H1 (cell line): ENCODE measurements around the gene ZFAND6. TPM values are rescaled to one million over a fixed set of nuclear protein-coding genes. Genes with fewer than 3 reads are reported as not detected.

Experiments used
- ASH2L ChIP-seq: fragments of 200-600, 300-600 bp; sonication (generic); IDR thresholded peaks from one replicate; pipeline ENCODE4 v1.7.1; 2017; ENCODE audit warnings: low read length
- BCL11A ChIP-seq, 2 experiments: IDR thresholded peaks; one replicate each; pipeline ENCODE4 v1.6.1; 2011; ENCODE audit warnings: low read depth in 2 of 2, low read length in 2 of 2, mild to moderate bottlenecking in 2 of 2
- NRF1 ChIP-seq: IDR thresholded peaks from 2 replicates; pipeline ENCODE4 v1.6.1; 2011; ENCODE audit warnings: mild to moderate bottlenecking, low read depth, low read length, improper control_type of control experiment
- POU5F1 ChIP-seq: IDR thresholded peaks from 2 replicates; pipeline ENCODE4 v1.6.1; 2011; ENCODE audit warnings: low read depth, mild to moderate bottlenecking, low read length, moderate library complexity
- SIN3A ChIP-seq, 2 experiments: IDR thresholded peaks in 1 of 2; conservative IDR thresholded peaks in 1 of 2; 2 replicates each; pipeline ENCODE4 v1.6.1; 2011 to 2012; ENCODE audit warnings: low read length in 2 of 2, improper control_type of control experiment in 1 of 2, low read depth in 1 of 2, mild to moderate bottlenecking in 1 of 2
- SP4 ChIP-seq: IDR thresholded peaks from 2 replicates; pipeline ENCODE4 v1.6.1; 2012; ENCODE audit warnings: low read length, inconsistent platforms
- TAF1 ChIP-seq: IDR thresholded peaks from 2 replicates; pipeline ENCODE4 v1.6.1; 2011; ENCODE audit warnings: mild to moderate bottlenecking, low read depth, low read length
- TAF7 ChIP-seq: optimal IDR thresholded peaks from 2 replicates; pipeline ENCODE3; 2011; ENCODE audit warnings: low read depth, mild to moderate bottlenecking, inconsistent platforms, low read length, moderate library complexity, borderline replicate concordance
- TEAD4 ChIP-seq: IDR thresholded peaks from 2 replicates; pipeline ENCODE4 v1.6.1; 2012; ENCODE audit warnings: low read depth, low read length, inconsistent platforms, mixed read lengths
- polyA plus RNA-seq, 7 experiments: library from polyadenylated mRNA; depleted of rRNA in 3 of 7; stranded (reverse) in 5 of 7; unstranded in 2 of 7; fragments of >200 nt in 5 of 7; fragments of 200-250 nt in 2 of 7; gene quantifications; 1 replicate in 5 of 7; 2 replicates in 1 of 7; 4 replicates in 1 of 7; pipeline versions ENCODE4 v1.2.1 to v1.2.3, GENCODE V29; 2011 to 2013; ENCODE audit warnings: missing spikeins in 2 of 7, mixed read lengths in 2 of 7
- total RNA-seq: library from RNA; stranded (reverse); fragmentation: NEBNext Ultra II Directional; extraction: Animal tissue kit (Norgen Biotek cat#: 25700); gene quantifications from 2 replicates; pipeline ENCODE4 v1.2.1, GENCODE V29; 2021
- TF ChIP-seq, protein P1 (sequence below): fragments of 300-600 bp; sonication (generic); IDR thresholded peaks from 2 replicates; pipeline ENCODE4 v1.7.1; 2012; ENCODE audit warnings: low read length, moderate library complexity, mild to moderate bottlenecking, inconsistent platforms; ENCODE audit not compliant: insufficient replicate concordance
- TF ChIP-seq, protein P2 (sequence below): IDR thresholded peaks from 2 replicates; pipeline ENCODE4 v1.6.1; 2011; ENCODE audit warnings: low read depth, mild to moderate bottlenecking, low read length; ENCODE audit not compliant: insufficient read depth

ZFAND6 gene
- total and polyA plus RNA-seq, 2 of the 8 experiments (the other 6 are each of a cell fraction or from before 2014, with no cell fraction given): 136 to 237 TPM

- TF ChIP-seq, protein P1, sequence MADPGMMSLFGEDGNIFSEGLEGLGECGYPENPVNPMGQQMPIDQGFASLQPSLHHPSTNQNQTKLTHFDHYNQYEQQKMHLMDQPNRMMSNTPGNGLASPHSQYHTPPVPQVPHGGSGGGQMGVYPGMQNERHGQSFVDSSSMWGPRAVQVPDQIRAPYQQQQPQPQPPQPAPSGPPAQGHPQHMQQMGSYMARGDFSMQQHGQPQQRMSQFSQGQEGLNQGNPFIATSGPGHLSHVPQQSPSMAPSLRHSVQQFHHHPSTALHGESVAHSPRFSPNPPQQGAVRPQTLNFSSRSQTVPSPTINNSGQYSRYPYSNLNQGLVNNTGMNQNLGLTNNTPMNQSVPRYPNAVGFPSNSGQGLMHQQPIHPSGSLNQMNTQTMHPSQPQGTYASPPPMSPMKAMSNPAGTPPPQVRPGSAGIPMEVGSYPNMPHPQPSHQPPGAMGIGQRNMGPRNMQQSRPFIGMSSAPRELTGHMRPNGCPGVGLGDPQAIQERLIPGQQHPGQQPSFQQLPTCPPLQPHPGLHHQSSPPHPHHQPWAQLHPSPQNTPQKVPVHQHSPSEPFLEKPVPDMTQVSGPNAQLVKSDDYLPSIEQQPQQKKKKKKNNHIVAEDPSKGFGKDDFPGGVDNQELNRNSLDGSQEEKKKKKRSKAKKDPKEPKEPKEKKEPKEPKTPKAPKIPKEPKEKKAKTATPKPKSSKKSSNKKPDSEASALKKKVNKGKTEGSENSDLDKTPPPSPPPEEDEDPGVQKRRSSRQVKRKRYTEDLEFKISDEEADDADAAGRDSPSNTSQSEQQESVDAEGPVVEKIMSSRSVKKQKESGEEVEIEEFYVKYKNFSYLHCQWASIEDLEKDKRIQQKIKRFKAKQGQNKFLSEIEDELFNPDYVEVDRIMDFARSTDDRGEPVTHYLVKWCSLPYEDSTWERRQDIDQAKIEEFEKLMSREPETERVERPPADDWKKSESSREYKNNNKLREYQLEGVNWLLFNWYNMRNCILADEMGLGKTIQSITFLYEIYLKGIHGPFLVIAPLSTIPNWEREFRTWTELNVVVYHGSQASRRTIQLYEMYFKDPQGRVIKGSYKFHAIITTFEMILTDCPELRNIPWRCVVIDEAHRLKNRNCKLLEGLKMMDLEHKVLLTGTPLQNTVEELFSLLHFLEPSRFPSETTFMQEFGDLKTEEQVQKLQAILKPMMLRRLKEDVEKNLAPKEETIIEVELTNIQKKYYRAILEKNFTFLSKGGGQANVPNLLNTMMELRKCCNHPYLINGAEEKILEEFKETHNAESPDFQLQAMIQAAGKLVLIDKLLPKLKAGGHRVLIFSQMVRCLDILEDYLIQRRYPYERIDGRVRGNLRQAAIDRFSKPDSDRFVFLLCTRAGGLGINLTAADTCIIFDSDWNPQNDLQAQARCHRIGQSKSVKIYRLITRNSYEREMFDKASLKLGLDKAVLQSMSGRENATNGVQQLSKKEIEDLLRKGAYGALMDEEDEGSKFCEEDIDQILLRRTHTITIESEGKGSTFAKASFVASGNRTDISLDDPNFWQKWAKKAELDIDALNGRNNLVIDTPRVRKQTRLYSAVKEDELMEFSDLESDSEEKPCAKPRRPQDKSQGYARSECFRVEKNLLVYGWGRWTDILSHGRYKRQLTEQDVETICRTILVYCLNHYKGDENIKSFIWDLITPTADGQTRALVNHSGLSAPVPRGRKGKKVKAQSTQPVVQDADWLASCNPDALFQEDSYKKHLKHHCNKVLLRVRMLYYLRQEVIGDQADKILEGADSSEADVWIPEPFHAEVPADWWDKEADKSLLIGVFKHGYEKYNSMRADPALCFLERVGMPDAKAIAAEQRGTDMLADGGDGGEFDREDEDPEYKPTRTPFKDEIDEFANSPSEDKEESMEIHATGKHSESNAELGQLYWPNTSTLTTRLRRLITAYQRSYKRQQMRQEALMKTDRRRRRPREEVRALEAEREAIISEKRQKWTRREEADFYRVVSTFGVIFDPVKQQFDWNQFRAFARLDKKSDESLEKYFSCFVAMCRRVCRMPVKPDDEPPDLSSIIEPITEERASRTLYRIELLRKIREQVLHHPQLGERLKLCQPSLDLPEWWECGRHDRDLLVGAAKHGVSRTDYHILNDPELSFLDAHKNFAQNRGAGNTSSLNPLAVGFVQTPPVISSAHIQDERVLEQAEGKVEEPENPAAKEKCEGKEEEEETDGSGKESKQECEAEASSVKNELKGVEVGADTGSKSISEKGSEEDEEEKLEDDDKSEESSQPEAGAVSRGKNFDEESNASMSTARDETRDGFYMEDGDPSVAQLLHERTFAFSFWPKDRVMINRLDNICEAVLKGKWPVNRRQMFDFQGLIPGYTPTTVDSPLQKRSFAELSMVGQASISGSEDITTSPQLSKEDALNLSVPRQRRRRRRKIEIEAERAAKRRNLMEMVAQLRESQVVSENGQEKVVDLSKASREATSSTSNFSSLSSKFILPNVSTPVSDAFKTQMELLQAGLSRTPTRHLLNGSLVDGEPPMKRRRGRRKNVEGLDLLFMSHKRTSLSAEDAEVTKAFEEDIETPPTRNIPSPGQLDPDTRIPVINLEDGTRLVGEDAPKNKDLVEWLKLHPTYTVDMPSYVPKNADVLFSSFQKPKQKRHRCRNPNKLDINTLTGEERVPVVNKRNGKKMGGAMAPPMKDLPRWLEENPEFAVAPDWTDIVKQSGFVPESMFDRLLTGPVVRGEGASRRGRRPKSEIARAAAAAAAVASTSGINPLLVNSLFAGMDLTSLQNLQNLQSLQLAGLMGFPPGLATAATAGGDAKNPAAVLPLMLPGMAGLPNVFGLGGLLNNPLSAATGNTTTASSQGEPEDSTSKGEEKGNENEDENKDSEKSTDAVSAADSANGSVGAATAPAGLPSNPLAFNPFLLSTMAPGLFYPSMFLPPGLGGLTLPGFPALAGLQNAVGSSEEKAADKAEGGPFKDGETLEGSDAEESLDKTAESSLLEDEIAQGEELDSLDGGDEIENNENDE: no peak
- TF ChIP-seq NRF1 (no peak), ASH2L (no peak), SIN3A (conservative IDR thresholded peaks at IDR 0.05 in 1 of 2, IDR thresholded peaks at IDR 0.05 in 1 of 2; ENCODE audit: low read depth in 1 of 2, low read length in 2 of 2) (no peak), TAF7 (no peak), POU5F1 (no peak), TAF1 (no peak), BCL11A (IDR thresholded peaks at IDR 0.05; ENCODE audit: low read depth in 2 of 2, low read length in 2 of 2) (no peak), SP4 (no peak), TEAD4 (no peak)
- TF ChIP-seq, protein P2, sequence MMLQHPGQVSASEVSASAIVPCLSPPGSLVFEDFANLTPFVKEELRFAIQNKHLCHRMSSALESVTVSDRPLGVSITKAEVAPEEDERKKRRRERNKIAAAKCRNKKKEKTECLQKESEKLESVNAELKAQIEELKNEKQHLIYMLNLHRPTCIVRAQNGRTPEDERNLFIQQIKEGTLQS: no peak
These were observed 40.2 kb upstream of the ZFAND6 start (continued) for GRCh38 chr15:80019168-80019745.
